Stimulated activated naive CD4-positive, alpha-beta T cell treated with Interleukin-2 at 50 U/mL for 16 hours (primary cell): Measurements from ENCODE around the gene KRTAP9-1.
"Not testable (repeated sequence)": the region's sequence is repeated elsewhere in the genome, so short reads cannot be mapped to it uniquely, and the experiment has no call there.

Source experiments
- DNase-seq: peaks from one replicate; lab custom pipeline; 2025; lab: John Stamatoyannopoulos, UW

KRTAP9-1 gene

GRCh38 chr17:41189837-41190318 is at the start of gene KRTAP9-1:
TSS of gene KRTAP9-1 (plus strand) at chr17:41189887. CDS start at chr17:41189887, 0 bp downstream.
- not testable (repeated sequence) for DNase-seq

DNA sequence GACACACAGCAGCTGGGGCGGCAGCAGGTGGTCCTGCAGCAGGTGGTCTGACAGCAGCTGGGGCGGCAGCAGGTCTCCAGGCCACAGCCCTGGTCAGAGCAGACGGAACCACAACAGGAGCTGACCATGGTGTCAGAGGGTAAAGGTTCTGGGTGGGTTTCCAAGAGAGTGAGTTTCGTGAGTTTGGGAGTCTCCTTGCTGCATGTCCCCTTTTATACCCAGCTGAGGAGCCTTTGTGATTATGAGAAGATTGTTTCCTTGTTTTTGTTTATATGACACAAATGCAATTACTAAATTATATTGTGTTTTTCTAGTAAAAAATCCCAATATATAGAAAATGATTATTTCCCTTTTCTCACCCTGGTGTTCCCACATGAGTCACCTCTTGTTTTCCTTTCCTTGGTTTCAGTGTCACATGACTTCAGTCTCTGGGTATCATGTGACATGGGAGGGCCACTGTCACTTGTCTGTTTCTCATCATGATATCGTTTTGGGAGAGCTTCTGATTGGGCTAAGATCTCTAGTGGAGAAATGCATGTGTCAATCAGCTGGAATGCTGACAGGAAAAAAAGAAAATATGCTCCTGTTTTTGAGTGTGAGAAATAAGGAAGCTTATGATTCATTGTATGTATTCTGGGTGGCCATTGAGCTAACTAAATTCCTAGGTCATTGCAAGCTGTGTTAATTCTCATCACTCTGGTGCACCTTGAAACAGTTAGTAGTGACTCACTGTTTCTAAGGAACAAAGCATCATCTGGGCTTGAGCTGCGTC is 49.1 kb upstream of the KRTAP9-1 start, which contains the start of gene KRTAP4-6:
TSS of gene KRTAP4-6 (minus strand) at position 185 of the 772 bp plus-strand sequence. CDS start at position 128, 57 bp downstream.
- DNase-seq: no peak

DNA sequence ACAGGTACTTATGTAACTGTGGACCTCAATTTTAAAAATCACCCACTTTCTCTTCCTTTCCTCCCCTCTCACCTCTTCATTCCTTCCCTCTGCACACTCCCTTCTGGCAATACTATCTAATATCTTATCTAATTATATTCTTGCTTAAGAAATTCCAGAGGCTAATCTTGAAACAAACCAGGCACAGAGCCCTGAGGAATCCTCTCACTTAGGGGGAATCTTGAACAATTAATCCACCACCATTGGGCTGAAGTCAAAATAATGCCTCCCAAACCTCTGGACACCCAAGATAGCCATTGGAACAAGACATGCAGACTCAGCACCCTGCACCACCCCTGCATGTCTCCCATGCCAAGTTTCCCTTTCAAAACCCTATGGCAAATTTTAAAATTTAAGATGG is 48.3 kb upstream of the KRTAP9-1 start:
- DNase-seq: no peak

- DNase-seq: no peak
Observed at GRCh38 chr17:41144846-41145245, 44.8 kb upstream of the KRTAP9-1 start.

DNA sequence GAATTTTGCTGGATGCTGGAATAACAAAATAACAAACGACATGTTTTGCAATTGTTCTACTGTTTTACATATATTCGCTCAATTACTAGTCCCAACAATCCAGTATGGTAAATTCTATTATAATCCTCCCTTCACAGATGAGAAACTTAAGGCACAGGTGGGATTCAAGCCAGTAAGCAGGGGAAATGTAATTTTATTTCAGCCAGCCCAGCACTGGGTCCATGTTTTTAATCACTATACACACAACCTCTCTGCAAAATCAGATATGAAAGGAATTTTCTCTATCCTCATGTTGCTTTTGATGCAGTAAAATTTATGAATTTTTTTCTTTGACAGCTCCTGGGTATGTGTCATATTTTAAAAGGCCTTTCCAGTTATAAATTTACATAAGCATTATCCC is 44.4 kb upstream of the KRTAP9-1 start:
- DNase-seq: no peak

- DNase-seq: no peak
Observed at GRCh38 chr17:41147531-41148204, 42.0 kb upstream of the KRTAP9-1 start.

- not testable (repeated sequence) for DNase-seq
Observed at GRCh38 chr17:41148971-41149651, 40.6 kb upstream of the KRTAP9-1 start.

GRCh38 chr17:41149652-41149985 is 40.1 kb upstream of the KRTAP9-1 start, which contains the start of gene KRTAP4-5:
TSS of gene KRTAP4-5 (minus strand) at chr17:41149825. CDS start at chr17:41149767, 58 bp downstream.
- no peak for DNase-seq

GRCh38 chr17:41150026-41150425 is 39.7 kb upstream of the KRTAP9-1 start:
- DNase-seq: no peak

- DNase-seq: no peak
Observed at GRCh38 chr17:41151525-41151924, 38.2 kb upstream of the KRTAP9-1 start.

DNA sequence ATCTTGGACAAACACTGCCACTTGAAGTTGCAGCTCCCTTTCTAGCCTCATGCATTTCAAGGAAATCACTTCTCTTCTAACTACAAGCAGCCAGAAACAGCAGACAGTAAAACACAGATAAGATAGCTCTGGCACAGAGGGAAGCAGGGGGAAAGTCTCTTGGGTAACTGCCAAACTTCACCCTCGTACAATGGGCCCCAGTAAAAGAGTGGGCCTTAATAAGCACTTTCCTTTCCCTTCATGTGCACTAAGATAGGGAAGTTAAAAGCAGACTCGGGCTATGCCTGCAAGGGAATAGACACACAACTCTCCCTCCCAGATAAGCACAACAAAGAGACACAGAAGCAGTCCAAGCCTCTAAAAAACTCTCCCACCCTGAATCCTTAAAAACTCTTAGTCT is 35.8 kb upstream of the KRTAP9-1 start:
- DNase-seq: no peak

DNA sequence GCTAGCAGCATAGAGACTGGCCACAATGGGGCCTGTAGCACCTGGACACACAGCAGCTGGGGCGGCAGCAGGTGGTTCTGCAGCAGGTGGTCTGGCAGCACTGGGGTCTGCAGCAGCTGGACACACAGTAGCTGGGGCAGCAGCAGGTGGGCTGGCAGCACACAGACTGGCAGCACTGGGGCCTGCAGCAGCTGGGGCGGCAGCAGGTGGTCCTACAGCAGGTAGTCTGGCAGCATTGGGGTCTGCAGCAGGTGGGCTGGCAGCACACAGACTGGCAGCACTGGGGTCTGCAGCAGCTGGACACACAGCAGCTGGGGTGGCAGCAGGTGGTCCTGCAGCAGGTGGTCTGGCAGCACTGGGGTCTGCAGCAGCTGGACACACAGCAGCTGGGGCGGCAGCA is 29.5 kb upstream of the KRTAP9-1 start:
- not testable (repeated sequence) for DNase-seq

GRCh38 chr17:41160648-41161047 is 29.0 kb upstream of the KRTAP9-1 start, which contains the start of gene KRTAP4-4:
TSS of gene KRTAP4-4 (minus strand) at chr17:41160748. CDS start at chr17:41160691, 57 bp downstream.
- DNase-seq: no peak

GRCh38 chr17:41163828-41164227 is 25.9 kb upstream of the KRTAP9-1 start:
- DNase-seq: no peak

DNA sequence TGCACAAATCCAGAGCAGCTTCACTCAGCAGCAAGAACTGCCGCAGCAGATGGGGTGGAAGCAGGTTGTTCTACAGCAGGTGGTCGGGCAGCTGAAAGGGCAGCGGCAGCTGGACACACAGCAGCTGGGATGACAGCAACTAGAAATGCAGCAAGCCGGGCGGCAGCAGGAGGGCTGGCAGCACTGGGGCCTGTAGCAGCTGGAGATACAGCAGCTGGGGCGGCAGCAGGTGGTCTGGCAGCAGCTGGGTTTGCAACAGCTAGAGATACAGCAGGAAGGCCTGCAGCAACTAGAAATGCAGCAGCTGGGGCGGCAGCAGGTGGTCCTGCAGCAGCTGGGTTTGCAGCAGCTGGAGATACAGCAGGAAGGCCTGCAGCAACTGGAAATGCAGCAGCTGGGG is 22.1 kb upstream of the KRTAP9-1 start:
- no peak for DNase-seq

DNA sequence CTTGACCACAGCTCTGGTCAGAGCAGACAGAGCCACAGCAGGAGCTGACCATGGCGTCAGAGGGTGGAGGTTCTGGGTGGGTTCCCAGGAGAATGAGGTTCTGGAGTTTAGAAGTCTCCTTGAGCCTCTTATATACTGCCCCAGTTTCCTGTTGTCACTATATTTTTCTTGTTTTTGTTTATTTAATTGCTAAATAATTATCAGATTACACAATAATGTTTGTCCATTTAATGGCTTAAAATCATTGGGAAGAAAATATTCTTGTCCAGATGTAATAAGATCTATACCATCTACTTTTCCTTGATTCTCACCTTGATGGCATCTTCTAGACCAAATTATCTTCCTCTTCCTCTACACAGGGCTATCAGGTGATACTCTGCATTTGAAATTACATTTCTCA is 21.6 kb upstream of the KRTAP9-1 start, which contains the start of gene KRTAP4-3:
TSS of gene KRTAP4-3 (minus strand) at position 101 of the 400 bp plus-strand sequence. CDS start at position 52, 49 bp downstream.
- no peak for DNase-seq

- DNase-seq: no peak
Observed at GRCh38 chr17:41171886-41172285, 17.8 kb upstream of the KRTAP9-1 start.

GRCh38 chr17:41176744-41177387 is 12.8 kb upstream of the KRTAP9-1 start:
- no peak for DNase-seq

- DNase-seq: no peak
Observed at GRCh38 chr17:41177727-41178271, 11.9 kb upstream of the KRTAP9-1 start, which contains the start of gene KRTAP4-2. TSS of gene KRTAP4-2 (minus strand) at chr17:41178221. CDS start at chr17:41178164, 57 bp downstream.

DNA sequence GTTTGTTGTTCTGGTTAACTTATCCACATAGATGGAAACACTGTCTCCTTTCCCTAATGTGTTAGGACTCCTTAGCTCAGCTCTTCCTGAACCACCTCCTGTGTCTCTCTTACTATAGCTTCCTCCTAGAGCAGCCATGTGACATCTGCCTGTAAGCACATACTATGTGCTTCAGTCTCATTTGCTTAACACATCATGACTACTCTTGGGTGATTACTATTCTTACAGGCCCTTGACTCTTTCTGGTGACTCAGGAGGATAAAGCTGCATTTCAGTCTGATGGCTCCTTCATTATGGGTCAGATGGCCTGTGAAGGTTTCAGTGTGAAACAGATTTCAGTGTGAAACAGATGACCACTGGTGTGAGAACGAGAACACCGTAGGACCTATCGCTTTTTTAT is 11.3 kb upstream of the KRTAP9-1 start:
- no peak for DNase-seq
